Measurements from ENCODE around the gene PAN3. TPM values are rescaled to one million over a fixed set of nuclear protein-coding genes. Genes with fewer than 3 reads are reported as not detected.
"Not testable (repeated sequence)": the region's sequence is repeated elsewhere in the genome, so short reads cannot be mapped to it uniquely, and the experiment has no call there.

The PAN3 gene
- total RNA-seq, 2 experiments from 2014 or later = 30.9 to 32.9 TPM

- no peak for DNase-seq
- Mint-ChIP-seq H3K27me3 (peaks cover 31% of the 10 kb centered on the region), H3K27ac (no peak overlapping the region), H3K4me3 (no peak overlapping the region), H3K9me3 (no peaks in the 10 kb centered on the region), H3K36me3 (ENCODE audit: low read depth) (no peaks in the 10 kb centered on the region), H3K4me1 (ENCODE audit: low read depth) (peaks cover under 1% of the 10 kb centered on the region)
- TF ChIP-seq CTCF (IDR thresholded peaks at IDR 0.05) = no peak
- POLR2A ChIA-PET = no interaction called here
- ATAC-seq = no peak
- intact Hi-C loops (cut with micrococcal nuclease) = no loop called here
- CTCF ChIA-PET = no interaction called here
Observed at GRCh38 chr13:28094306-28094705, 44.0 kb upstream of the PAN3 start.

DNA sequence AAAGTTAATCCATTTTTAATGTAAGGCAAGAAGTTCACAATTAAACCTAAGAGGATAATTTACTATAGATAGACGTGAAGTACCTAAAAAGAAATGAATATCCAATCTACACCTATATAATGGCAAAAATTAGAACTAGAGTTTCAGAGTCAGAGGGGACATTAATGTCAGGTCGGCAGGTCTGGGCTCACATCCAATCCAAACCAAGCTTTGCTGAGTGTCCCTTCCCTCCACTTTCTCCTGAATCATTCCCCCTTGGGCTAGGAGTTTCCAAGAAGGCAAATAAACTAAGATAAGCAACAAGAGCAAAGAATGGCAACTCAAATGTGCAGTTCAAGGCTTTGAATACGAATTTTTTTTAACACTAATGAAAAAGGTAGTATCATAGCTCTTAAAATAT is 40.8 kb upstream of the PAN3 start:
- ChIA-PET POLR2A (no interaction called here), CTCF (no interaction called here)
- Mint-ChIP-seq H3K27ac (no peak overlapping the region), H3K4me1 (ENCODE audit: low read depth) (peaks cover 8% of the 10 kb centered on the region), H3K36me3 (ENCODE audit: low read depth) (no peaks in the 10 kb centered on the region), H3K27me3 (peaks cover 47% of the 10 kb centered on the region), H3K4me3 (no peak overlapping the region), H3K9me3 (no peaks in the 10 kb centered on the region)
- DNase-seq (no peak), ATAC-seq (no peak)
- TF ChIP-seq CTCF (IDR thresholded peaks at IDR 0.05) = no peak
- intact Hi-C loops (cut with micrococcal nuclease) = no loop called here

- DNase-seq (no peak), ATAC-seq (no peak)
- no peaks in the 10 kb centered on the region for H3K9me3 Mint-ChIP-seq
- H3K4me3 Mint-ChIP-seq = peak overlapping the region; percentile 56
- no peak for TF ChIP-seq CTCF (IDR thresholded peaks at IDR 0.05)
- H3K27me3 Mint-ChIP-seq = peaks cover 50% of the 10 kb centered on the region
- ChIA-PET CTCF (no interaction called here), POLR2A (interaction anchor here (0.6 kb wide), 1 partner anchor 154 kb away, joined by 3 read pairs; no protein-coding TSS in a partner anchor)
- intact Hi-C loops (cut with micrococcal nuclease) = no loop called here
- no peak overlapping the region for H3K27ac Mint-ChIP-seq
- H3K36me3 Mint-ChIP-seq (ENCODE audit: low read depth) = no peaks in the 10 kb centered on the region
- H3K4me1 Mint-ChIP-seq (ENCODE audit: low read depth) = peaks cover 8% of the 10 kb centered on the region
Observed at GRCh38 chr13:28099396-28100149, 38.8 kb upstream of the PAN3 start.

- TF ChIP-seq CTCF (IDR thresholded peaks at IDR 0.05) = no peak
- ChIA-PET CTCF (no interaction called here), POLR2A (no interaction called here)
- ATAC-seq = peak; percentile 85
- DNase-seq = peak; percentile 56
- Mint-ChIP-seq H3K27me3 (peaks cover 51% of the 10 kb centered on the region), H3K9me3 (no peaks in the 10 kb centered on the region), H3K36me3 (ENCODE audit: low read depth) (no peaks in the 10 kb centered on the region), H3K4me3 (peak within 1 kb of the TSS; percentile 56), H3K27ac (no peak within 1 kb of the TSS), H3K4me1 (ENCODE audit: low read depth) (peaks cover 8% of the 10 kb centered on the region)
- intact Hi-C loops (cut with micrococcal nuclease) = no loop called here
Observed at GRCh38 chr13:28100150-28101121, 37.9 kb upstream of the PAN3 start, which contains the start of gene FLT3. FLT3 (minus strand) TSS chr13:28100576; CDS start chr13:28100510, 66 bp downstream.

DNA sequence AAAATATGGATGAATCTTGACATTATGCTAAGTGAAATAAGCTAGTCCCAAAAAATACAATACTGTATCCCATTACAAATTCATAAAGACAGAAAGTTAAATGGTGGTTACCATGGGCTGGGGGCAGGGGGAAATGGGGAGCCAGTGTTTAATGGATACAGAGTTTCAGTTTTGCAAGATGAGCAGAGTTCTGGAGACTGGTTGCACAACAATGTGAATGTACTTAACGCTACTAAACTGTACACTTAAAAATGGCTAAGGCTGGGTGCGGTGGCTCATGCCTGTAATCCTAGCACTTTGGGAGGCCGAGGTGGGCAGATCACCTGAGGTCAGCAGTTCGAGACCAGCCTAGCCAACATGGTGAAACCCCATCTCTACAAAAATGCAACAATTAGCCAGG is 36.5 kb upstream of the PAN3 start:
- intact Hi-C loops (cut with micrococcal nuclease); ATAC-seq; H3K27ac Mint-ChIP-seq; CTCF ChIA-PET; H3K4me1 Mint-ChIP-seq (ENCODE audit: low read depth); POLR2A ChIA-PET; H3K4me3 Mint-ChIP-seq; H3K36me3 Mint-ChIP-seq (ENCODE audit: low read depth); DNase-seq; H3K9me3 Mint-ChIP-seq: not testable (repeated sequence)
- H3K27me3 Mint-ChIP-seq = peaks cover 45% of the 10 kb centered on the region

Measured in activated CD8-positive, alpha-beta T cell treated with anti-CD3 and anti-CD28 coated beads for 36 hours (primary cell).